Measurements from ENCODE around the gene DLX4.
A peak's percentile ranks its signal among the peaks of the same experiment; 100 is the strongest.

DLX4 gene

GRCh38 chr17:49965524-49965909 lies 3.5 kb upstream of the DLX4 start:
- DNase-seq (ENCODE audit: extremely low read depth, low read depth), result no peak
- no peak for TF ChIP-seq CTCF (IDR thresholded peaks at IDR 0.05; ENCODE audit: low read depth, low read length, missing control alignments)

DNA sequence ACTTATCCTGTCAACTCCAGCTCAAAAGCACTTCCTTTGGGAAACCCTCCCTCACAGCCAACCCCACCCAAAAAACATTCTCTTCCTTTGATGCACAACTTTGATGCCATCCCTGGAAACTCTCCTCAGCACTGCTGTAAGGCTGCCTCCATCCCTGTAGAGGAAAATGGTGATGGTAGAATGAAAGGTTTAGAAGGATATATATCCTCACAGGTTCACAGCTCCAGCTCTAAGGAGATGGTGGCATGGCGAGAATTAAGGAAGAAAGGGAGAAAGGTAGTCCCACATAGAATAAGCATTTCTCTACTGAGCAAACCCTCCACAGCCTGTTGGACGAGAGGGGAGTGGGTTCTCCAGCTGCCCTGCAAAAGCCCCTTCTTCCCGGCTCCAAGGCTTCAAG lies 2.2 kb upstream of the DLX4 start:
- no peak for TF ChIP-seq CTCF (IDR thresholded peaks at IDR 0.05; ENCODE audit: low read depth, low read length, missing control alignments)
- H3K4me3 ChIP-seq (replicated peaks; ENCODE audit: low read depth, low read length), result no peak overlapping the region
- no peak for DNase-seq (ENCODE audit: extremely low read depth, low read depth)

More at GRCh38 chr17:49965524-49965909, 3.5 kb upstream of the DLX4 start:
- no peak overlapping the region for H3K4me3 ChIP-seq (replicated peaks; ENCODE audit: low read depth, low read length)

- TF ChIP-seq CTCF (IDR thresholded peaks at IDR 0.05; ENCODE audit: low read depth, low read length, missing control alignments), result no peak
- no peak overlapping the region for H3K4me3 ChIP-seq (replicated peaks; ENCODE audit: low read depth, low read length)
Observed at GRCh38 chr17:49967205-49967604, 1.8 kb upstream of the DLX4 start.

GRCh38 chr17:49967621-49968404 lies 1.2 kb upstream of the DLX4 start:
- no peak for DNase-seq (ENCODE audit: extremely low read depth, low read depth)
- TF ChIP-seq CTCF (IDR thresholded peaks at IDR 0.05; ENCODE audit: low read depth, low read length, missing control alignments), result no peak
- H3K4me3 ChIP-seq (replicated peaks; ENCODE audit: low read depth, low read length), result peak overlapping the region; percentile 35

More at GRCh38 chr17:49967205-49967604, 1.8 kb upstream of the DLX4 start:
- DNase-seq (ENCODE audit: extremely low read depth, low read depth), result no peak

DNA sequence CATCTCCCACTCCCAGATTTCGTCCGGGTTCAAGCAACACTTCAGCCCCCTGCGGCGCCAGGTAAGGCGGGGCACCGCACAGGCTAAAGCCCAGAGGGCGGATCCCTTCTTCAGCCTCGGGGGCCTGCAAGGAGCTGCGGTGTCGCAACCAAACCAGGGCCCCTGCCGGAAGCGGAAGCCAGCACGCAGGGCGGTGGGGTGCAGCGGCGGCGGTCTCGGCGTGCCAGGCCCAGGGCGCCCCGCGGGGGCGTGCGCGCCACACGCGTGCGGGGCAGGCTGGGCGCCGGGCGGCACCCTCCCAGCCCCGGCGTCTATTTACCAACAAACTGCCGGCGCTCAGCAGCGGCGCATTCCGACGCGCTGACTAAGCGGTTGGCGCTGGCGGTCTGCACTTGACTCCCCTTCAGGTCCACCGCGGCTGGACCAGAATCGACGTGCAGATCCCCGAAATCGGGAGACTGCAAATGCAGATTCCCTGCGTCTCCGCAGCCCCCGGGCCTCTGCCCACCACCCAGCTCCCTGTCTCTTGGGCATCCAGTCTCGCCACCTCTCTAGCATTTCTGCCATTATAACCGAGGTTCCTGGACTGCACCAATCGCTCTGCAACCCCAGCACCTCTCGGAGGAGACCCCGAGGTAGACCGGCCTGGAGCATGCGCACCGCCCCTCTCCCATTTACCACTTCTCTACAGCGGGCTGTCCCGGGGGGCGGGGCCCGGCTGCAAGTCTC lies 421 bp upstream of the DLX4 start:
- peak; percentile 22 for DNase-seq (ENCODE audit: extremely low read depth, low read depth)
- peak overlapping the region; percentile 35 for H3K4me3 ChIP-seq (replicated peaks; ENCODE audit: low read depth, low read length)
- TF ChIP-seq CTCF (IDR thresholded peaks at IDR 0.05; ENCODE audit: low read depth, low read length, missing control alignments), result no peak

GRCh38 chr17:49969795-49970389 lies 902 bp downstream of the DLX4 start:
- no peak for DNase-seq (ENCODE audit: extremely low read depth, low read depth)
- H3K4me3 ChIP-seq (replicated peaks; ENCODE audit: low read depth, low read length), result no peak overlapping the region
- TF ChIP-seq CTCF (IDR thresholded peaks at IDR 0.05; ENCODE audit: low read depth, low read length, missing control alignments), result no peak
